Adrenal gland (tissue), 12 donors: Measurements from ENCODE around the gene SFRP5. TPM values are rescaled to one million over a fixed set of nuclear protein-coding genes. Genes with fewer than 3 reads are reported as not detected.

Experiments
- DNase-seq, 7 donors: peaks; one replicate each; pipeline ENCODE4 v3.0.0-alpha.2; 2019 to 2020
- H3K27ac ChIP-seq, 5 donors: fragments of 200-600 bp; sonication (generic) in 4 of 5; 1 replicate in 3 of 5; 2 replicates in 2 of 5; pipeline versions ENCODE4 v1.5.1 to v1.8.0; 2016 to 2020; ENCODE audit warnings: mild to moderate bottlenecking in 1 of 5
- H3K27me3 ChIP-seq: fragments of 200-600 bp; 2 replicates; pipeline ENCODE4 v1.8.0; 2021
- H3K36me3 ChIP-seq, 2 donors: fragments of 200-600 bp; replicated peaks in 1 of 2; 1 replicate in 1 of 2; 2 replicates in 1 of 2; pipeline versions ENCODE4 v1.5.1 to v1.8.0; 2018 to 2022
- H3K4me1 ChIP-seq, 2 donors: fragments of 200-600 bp; replicated peaks in 1 of 2; 1 replicate in 1 of 2; 2 replicates in 1 of 2; pipeline versions ENCODE4 v1.5.1 to v1.8.0; 2018 to 2021
- H3K4me3 ChIP-seq, 4 donors: fragments of 200-600 bp; sonication (generic) in 3 of 4; one replicate each; pipeline ENCODE4 v1.5.1; 2016 to 2018
- H3K9me3 ChIP-seq, 3 donors: fragments of 200-600 bp; sonication (generic) in 1 of 3; replicated peaks in 1 of 3; 1 replicate in 2 of 3; 2 replicates in 1 of 3; pipeline versions ENCODE4 v1.5.1 to v1.8.0; 2016 to 2021
- POLR2A ChIP-seq, 2 donors: fragments of 450-650 bp; IDR thresholded peaks; one replicate each; pipeline ENCODE4 v1.6.1; 2017; ENCODE audit warnings: antibody characterized with exemption in 2 of 2, mild to moderate bottlenecking in 2 of 2, moderate library complexity in 1 of 2
- WGBS, 4 donors: extraction: QIAGEN DNeasy Blood & Tissue Kit in 2 of 4; methylation state at CpG; one replicate each; pipeline versions ENCODE4 v1.1.5 to v1.1.7; 2013 to 2017; 5-methylcytosine and 5-hydroxymethylcytosine counted together
- intact Hi-C, 2 donors: fragments of 100-400 bp; cut with DNase I; formaldehyde crosslinking; loops; one replicate each; pipeline versions ENCODE4 v1.14.1 to v1.15.0; 2022 to 2023
- polyA plus RNA-seq, 3 donors: library from polyadenylated mRNA; stranded (reverse); fragments of 200-250 nt in 2 of 3; fragments of 350-450 nt in 1 of 3; fragmentation: Illumina TruSeq in 1 of 3; extraction: RNeasy Lipid Tissue Mini Kit (QIAGEN cat#74804) in 1 of 3; gene quantifications; one replicate each; pipeline ENCODE4 v1.2.3, GENCODE V29; 2013 to 2014
- total RNA-seq, 9 donors: library from RNA; depleted of rRNA in 4 of 9; stranded (reverse); fragments of >200 nt in 4 of 9; fragments of 120-200 nt in 1 of 9; fragmentation: NEBNext Ultra II Directional in 1 of 9; extraction: Animal tissue kit (Norgen Biotek cat#: 25700) in 1 of 9; gene quantifications; one replicate each; pipeline versions ENCODE4 v1.1.0 to v1.2.4, GENCODE V29; 2013 to 2023
- TF ChIP-seq, protein P1 (sequence below), 6 experiments: fragments of 450-650 bp in 4 of 6; fragments of 200-600 bp in 2 of 6; sonication (generic) in 1 of 6; IDR thresholded peaks; 1 replicate in 5 of 6; 2 replicates in 1 of 6; pipeline versions ENCODE4 v1.5.1 to v1.8.0; 2016 to 2021; ENCODE audit warnings: antibody characterized with exemption in 6 of 6, mild to moderate bottlenecking in 2 of 6, moderate library complexity in 1 of 6
- donor health status: healthy with polysubstance abuse.
- donor health status: Bipolar disorder and iron deficiency.
- donor health status: DM: yes; HTN: yes; CAD: no.
- donor health status: DM: no; HTN: no; CAD: no.
- donor health status: DM: no; HTN: no; CAD: no.
- donor health status: DM: yes; HTN: yes; CAD: no.

SFRP5 gene
- total and polyA plus RNA-seq, 12 donors, result 0.22 to 43.4 (median 5.2) TPM

DNA sequence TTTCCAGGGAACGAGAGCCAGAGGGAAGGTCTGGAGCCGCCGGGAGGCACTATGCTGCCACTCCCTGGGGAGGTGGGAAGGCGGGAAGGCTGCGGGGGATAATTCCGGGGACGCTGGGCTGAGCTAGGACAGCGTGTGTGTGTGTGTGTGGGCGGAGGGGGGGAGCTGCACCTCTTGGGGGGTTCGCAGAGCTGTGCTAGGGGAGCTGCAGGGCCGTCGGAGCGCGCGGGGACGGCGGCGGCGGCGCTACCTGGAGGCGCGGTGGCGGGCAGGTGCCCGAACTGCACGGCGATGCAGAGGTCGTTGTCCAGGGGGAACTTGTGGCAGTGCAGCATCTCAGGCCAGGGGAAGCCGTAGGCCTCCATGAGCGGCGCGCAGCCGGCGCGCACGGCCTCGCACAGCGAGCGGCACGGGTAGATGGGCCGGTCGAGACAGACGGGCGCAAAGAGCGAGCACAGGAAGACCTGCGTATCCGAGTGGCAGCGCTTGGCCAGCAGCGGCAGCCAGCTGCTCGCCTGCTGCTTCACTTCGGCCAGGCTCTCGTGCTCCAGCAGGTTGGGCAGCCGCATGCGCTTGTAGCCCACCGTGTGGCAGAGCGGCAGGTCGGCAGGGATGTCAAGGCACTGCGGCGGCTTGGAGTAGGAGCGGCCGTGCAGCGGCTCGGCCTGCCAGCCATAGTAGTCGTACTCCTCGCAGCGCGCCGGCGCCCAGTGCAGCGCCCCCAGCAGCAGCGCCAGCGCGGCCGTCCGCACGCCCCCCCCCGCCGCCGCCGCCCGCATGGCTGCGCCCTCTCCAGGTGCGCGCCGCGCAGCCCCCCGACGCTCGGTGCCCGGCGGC, 526 bp downstream of the SFRP5 start:
- Histone ChIP-seq H3K27me3 (peaks cover 18% of the 10 kb centered on the region), H3K27ac (no peak overlapping the region)
- intact Hi-C loops, result no loop called here

GRCh38 chr10:97770255-97770654, 1.5 kb downstream of the SFRP5 start:
- Histone ChIP-seq H3K9me3 (no peaks in the 10 kb centered on the region), H3K4me3 (no peak overlapping the region), H3K36me3 (no peaks in the 10 kb centered on the region), H3K4me1 (no peaks in the 10 kb centered on the region), H3K27ac (no peak overlapping the region), H3K27me3 (peaks cover 18% of the 10 kb centered on the region)
- no peak for DNase-seq
- intact Hi-C loops, result no loop called here
- WGBS, 4 donors, result 59 to 63% (median 60%) methylated on average over 4 to 5 of the region's 5 CpGs
- TF ChIP-seq, protein P1, sequence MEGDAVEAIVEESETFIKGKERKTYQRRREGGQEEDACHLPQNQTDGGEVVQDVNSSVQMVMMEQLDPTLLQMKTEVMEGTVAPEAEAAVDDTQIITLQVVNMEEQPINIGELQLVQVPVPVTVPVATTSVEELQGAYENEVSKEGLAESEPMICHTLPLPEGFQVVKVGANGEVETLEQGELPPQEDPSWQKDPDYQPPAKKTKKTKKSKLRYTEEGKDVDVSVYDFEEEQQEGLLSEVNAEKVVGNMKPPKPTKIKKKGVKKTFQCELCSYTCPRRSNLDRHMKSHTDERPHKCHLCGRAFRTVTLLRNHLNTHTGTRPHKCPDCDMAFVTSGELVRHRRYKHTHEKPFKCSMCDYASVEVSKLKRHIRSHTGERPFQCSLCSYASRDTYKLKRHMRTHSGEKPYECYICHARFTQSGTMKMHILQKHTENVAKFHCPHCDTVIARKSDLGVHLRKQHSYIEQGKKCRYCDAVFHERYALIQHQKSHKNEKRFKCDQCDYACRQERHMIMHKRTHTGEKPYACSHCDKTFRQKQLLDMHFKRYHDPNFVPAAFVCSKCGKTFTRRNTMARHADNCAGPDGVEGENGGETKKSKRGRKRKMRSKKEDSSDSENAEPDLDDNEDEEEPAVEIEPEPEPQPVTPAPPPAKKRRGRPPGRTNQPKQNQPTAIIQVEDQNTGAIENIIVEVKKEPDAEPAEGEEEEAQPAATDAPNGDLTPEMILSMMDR (IDR thresholded peaks at IDR 0.05), result no peak
- TF ChIP-seq POLR2A (IDR thresholded peaks at IDR 0.05), result no peak

More for the DNA sequence above, 526 bp downstream of the SFRP5 start:
- Histone ChIP-seq H3K4me3 (no peak overlapping the region), H3K9me3 (no peaks in the 10 kb centered on the region), H3K4me1 (no peaks in the 10 kb centered on the region), H3K36me3 (no peaks in the 10 kb centered on the region)
- DNase-seq, result no peak
- TF ChIP-seq, protein P1 (IDR thresholded peaks at IDR 0.05), result no peak
- no peak for TF ChIP-seq POLR2A (IDR thresholded peaks at IDR 0.05)
- 0 to 1% (median 1%) methylated on average over 5 to 90 of the region's 90 CpGs for WGBS, 4 donors

- Histone ChIP-seq H3K9me3 (no peaks in the 10 kb centered on the region), H3K36me3 (no peaks in the 10 kb centered on the region), H3K4me1 (no peaks in the 10 kb centered on the region), H3K27me3 (peaks cover 18% of the 10 kb centered on the region), H3K4me3 (no peak overlapping the region), H3K27ac (no peak overlapping the region)
- intact Hi-C loops, result no loop called here
- DNase-seq, result no peak
- WGBS, 4 donors, result 81 to 87% (median 85%) methylated on average over 7 to 9 of the region's 9 CpGs
- TF ChIP-seq, protein P1 (IDR thresholded peaks at IDR 0.05), result no peak
- no peak for TF ChIP-seq POLR2A (IDR thresholded peaks at IDR 0.05)
These were observed 3.2 kb downstream of the SFRP5 start for GRCh38 chr10:97768322-97769315.
